Measurements from ENCODE around the gene PRKAR1B. TPM values are rescaled to one million over a fixed set of nuclear protein-coding genes. Genes with fewer than 3 reads are reported as not detected.

PRKAR1B gene
- polyA plus RNA-seq, 1 of the 3 experiments (the other 2 are of a cell fraction): 63.7 TPM

DNA sequence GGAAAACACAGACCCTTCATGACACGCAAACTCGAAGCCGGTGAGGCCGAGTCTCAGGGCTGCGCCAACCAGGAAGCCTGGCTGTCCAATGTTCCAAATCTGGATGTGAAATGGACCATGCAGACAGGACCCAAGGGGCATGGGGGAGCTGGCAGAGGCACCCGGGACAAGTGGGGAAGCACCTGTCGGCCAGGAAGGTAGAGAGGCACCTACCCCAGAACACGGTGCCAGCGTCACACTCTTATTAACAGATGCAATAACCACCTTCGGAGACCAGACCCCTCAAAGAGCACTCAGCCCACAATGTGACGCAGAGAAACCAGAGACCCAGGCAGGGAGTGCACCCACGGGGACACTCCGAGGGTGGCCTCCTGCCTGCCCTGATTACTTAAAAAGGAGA is 119.1 kb downstream of the PRKAR1B start:
- CTCF ChIA-PET: no interaction called here
- Histone ChIP-seq H3K27me3 (ENCODE audit: insufficient read depth) (no peaks in the 10 kb centered on the region), H3K9me3 (no peaks in the 10 kb centered on the region), H3K4me3 (ENCODE audit: low read depth in 2 of 2, low read length in 1 of 2) (no peak overlapping the region), H3K27ac (ENCODE audit: low read depth in 2 of 2, low read length in 1 of 2) (no peak overlapping the region), H2AFZ (ENCODE audit: low read depth) (no peak overlapping the region), H4K20me1 (ENCODE audit: insufficient read depth) (no peaks in the 10 kb centered on the region), H3K79me2 (ENCODE audit: insufficient read depth) (no peaks in the 10 kb centered on the region), H3K9me2 (no peaks in the 10 kb centered on the region), H3K4me1 (ENCODE audit: control insufficient read depth in 1 of 2, insufficient read depth in 2 of 2, low read depth in 1 of 2, low read length in 1 of 2) (peaks cover 0 to 19% of the 10 kb centered on the region in 2 experiments; a peak in 3 of 4 replicates), H3K9ac (no peak overlapping the region), H3K36me3 (replicated peaks in 1 of 2; ENCODE audit: control insufficient read depth in 1 of 2, insufficient read depth in 2 of 2, low read length in 1 of 2) (peaks cover 0 to 10% of the 10 kb centered on the region in 2 experiments), H3K4me2 (no peak overlapping the region), H3F3A (replicated peaks; ENCODE audit: insufficient read depth) (peaks cover 16% of the 10 kb centered on the region)
- no peak for DNase-seq
- TF ChIP-seq MEF2A (IDR thresholded peaks at IDR 0.05; ENCODE audit: borderline replicate concordance, low read depth) (no peak), EP300 (IDR thresholded peaks at IDR 0.05; ENCODE audit: borderline replicate concordance in 1 of 2, low read depth in 1 of 2, low read length in 1 of 2) (no peak), JUND (IDR thresholded peaks at IDR 0.05) (no peak), FOSL2 (IDR thresholded peaks at IDR 0.05; ENCODE audit: borderline replicate concordance, low read depth) (no peak), RFX5 (IDR thresholded peaks at IDR 0.05; ENCODE audit: low read length) (no peak), FOXM1 (IDR thresholded peaks at IDR 0.05; ENCODE audit: low read depth) (no peak), SIN3A (IDR thresholded peaks at IDR 0.05; ENCODE audit: borderline replicate concordance, low read depth, low read length) (no peak), TEAD4 (IDR thresholded peaks at IDR 0.05; ENCODE audit: borderline replicate concordance, insufficient read depth) (no peak), NRF1 (IDR thresholded peaks at IDR 0.05; ENCODE audit: low read depth, low read length) (no peak)
- TF ChIP-seq, protein P1, sequence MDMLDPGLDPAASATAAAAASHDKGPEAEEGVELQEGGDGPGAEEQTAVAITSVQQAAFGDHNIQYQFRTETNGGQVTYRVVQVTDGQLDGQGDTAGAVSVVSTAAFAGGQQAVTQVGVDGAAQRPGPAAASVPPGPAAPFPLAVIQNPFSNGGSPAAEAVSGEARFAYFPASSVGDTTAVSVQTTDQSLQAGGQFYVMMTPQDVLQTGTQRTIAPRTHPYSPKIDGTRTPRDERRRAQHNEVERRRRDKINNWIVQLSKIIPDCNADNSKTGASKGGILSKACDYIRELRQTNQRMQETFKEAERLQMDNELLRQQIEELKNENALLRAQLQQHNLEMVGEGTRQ (IDR thresholded peaks at IDR 0.05; ENCODE audit: borderline replicate concordance, low read depth, low read length): no peak
- TF ChIP-seq, protein P2, sequence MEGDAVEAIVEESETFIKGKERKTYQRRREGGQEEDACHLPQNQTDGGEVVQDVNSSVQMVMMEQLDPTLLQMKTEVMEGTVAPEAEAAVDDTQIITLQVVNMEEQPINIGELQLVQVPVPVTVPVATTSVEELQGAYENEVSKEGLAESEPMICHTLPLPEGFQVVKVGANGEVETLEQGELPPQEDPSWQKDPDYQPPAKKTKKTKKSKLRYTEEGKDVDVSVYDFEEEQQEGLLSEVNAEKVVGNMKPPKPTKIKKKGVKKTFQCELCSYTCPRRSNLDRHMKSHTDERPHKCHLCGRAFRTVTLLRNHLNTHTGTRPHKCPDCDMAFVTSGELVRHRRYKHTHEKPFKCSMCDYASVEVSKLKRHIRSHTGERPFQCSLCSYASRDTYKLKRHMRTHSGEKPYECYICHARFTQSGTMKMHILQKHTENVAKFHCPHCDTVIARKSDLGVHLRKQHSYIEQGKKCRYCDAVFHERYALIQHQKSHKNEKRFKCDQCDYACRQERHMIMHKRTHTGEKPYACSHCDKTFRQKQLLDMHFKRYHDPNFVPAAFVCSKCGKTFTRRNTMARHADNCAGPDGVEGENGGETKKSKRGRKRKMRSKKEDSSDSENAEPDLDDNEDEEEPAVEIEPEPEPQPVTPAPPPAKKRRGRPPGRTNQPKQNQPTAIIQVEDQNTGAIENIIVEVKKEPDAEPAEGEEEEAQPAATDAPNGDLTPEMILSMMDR (IDR thresholded peaks at IDR 0.05): no peak
- WGBS (ENCODE audit: low lambda C conversion rate): 94% methylated on average over 13 of the region's 13 CpGs
- POLR2A ChIA-PET: no interaction called here

DNA sequence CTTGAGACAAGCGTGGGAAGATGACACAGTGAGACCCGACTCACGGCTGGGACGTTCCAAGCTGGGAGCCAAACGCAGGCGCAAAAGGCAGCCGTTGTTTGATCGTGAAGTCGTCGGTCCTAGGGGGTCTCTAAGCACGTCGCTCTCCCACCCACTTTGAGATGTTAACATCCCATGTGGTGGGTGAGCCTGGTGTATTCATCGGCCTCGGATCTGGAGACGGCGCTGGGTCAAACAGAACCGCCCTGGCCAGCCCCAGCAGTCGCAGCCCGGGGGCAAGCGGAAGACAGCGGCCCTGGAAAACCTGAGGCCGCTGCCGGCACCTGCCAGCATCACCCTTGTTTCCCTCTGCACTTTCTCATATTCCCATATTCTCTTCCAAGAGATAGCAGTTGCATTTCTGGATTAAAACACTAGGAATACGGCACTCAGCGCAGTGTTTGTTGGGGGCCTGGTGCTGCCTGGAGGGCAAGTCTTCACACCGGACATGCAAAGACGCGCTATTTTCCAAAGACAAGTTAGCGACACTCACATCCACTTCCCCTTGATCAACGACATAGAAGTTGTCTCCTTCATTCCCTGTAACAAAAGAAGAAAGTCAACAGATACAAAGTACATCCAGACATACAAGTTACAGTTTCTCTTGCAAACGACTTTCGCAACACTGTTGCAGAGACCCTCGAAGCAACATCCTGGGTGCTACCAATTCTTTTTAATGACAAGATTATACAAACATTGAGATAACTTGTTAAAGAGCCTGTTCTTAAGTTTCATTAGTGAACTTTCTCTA is 121.2 kb downstream of the PRKAR1B start:
- H3K9me3 ChIP-seq: no peaks in the 10 kb centered on the region
- peaks cover 0 to 10% of the 10 kb centered on the region in 2 experiments for H3K36me3 ChIP-seq (replicated peaks in 1 of 2; ENCODE audit: control insufficient read depth in 1 of 2, insufficient read depth in 2 of 2, low read length in 1 of 2)
- no peaks in the 10 kb centered on the region for H3K79me2 ChIP-seq (ENCODE audit: insufficient read depth)
- no peak overlapping the region for H2AFZ ChIP-seq (ENCODE audit: low read depth)
- no peaks in the 10 kb centered on the region for H4K20me1 ChIP-seq (ENCODE audit: insufficient read depth)
- DNase-seq: no peak
- no peak overlapping the region for H3K4me2 ChIP-seq
- H3K9ac ChIP-seq: no peak overlapping the region
- no peaks in the 10 kb centered on the region for H3K27me3 ChIP-seq (ENCODE audit: insufficient read depth)
- 93% methylated on average over 33 of the region's 33 CpGs for WGBS (ENCODE audit: low lambda C conversion rate)
- ChIA-PET CTCF (no interaction called here), POLR2A (interaction anchor here (0.7 kb wide), 1 partner anchor 271 kb away, joined by 3 read pairs; no protein-coding TSS in a partner anchor)
- H3K4me1 ChIP-seq (ENCODE audit: control insufficient read depth in 1 of 2, insufficient read depth in 2 of 2, low read depth in 1 of 2, low read length in 1 of 2): peaks cover 0 to 23% of the 10 kb centered on the region in 2 experiments; a peak in 3 of 4 replicates
- peaks cover 16% of the 10 kb centered on the region for H3F3A ChIP-seq (replicated peaks; ENCODE audit: insufficient read depth)
- H3K27ac ChIP-seq (ENCODE audit: low read depth in 2 of 2, low read length in 1 of 2): no peak overlapping the region
- H3K4me3 ChIP-seq (ENCODE audit: low read depth in 2 of 2, low read length in 1 of 2): no peak overlapping the region
- no peaks in the 10 kb centered on the region for H3K9me2 ChIP-seq
- no peak for TF ChIP-seq MXI1 (IDR thresholded peaks at IDR 0.05; ENCODE audit: low read depth, low read length)
- no peak for TF ChIP-seq CHD2 (IDR thresholded peaks at IDR 0.05; ENCODE audit: low read length, partially characterized antibody)
- TF ChIP-seq RAD21 (IDR thresholded peaks at IDR 0.05; ENCODE audit: low read length): no peak
- TF ChIP-seq, protein P3, sequence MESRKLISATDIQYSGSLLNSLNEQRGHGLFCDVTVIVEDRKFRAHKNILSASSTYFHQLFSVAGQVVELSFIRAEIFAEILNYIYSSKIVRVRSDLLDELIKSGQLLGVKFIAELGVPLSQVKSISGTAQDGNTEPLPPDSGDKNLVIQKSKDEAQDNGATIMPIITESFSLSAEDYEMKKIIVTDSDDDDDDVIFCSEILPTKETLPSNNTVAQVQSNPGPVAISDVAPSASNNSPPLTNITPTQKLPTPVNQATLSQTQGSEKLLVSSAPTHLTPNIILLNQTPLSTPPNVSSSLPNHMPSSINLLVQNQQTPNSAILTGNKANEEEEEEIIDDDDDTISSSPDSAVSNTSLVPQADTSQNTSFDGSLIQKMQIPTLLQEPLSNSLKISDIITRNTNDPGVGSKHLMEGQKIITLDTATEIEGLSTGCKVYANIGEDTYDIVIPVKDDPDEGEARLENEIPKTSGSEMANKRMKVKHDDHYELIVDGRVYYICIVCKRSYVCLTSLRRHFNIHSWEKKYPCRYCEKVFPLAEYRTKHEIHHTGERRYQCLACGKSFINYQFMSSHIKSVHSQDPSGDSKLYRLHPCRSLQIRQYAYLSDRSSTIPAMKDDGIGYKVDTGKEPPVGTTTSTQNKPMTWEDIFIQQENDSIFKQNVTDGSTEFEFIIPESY (IDR thresholded peaks at IDR 0.05; ENCODE audit: borderline replicate concordance, low read depth): no peak
- no peak for TF ChIP-seq GABPA (IDR thresholded peaks at IDR 0.05; ENCODE audit: low read depth)
- TF ChIP-seq, protein P4, sequence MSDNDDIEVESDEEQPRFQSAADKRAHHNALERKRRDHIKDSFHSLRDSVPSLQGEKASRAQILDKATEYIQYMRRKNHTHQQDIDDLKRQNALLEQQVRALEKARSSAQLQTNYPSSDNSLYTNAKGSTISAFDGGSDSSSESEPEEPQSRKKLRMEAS (IDR thresholded peaks at IDR 0.05; ENCODE audit: low read depth): no peak
- no peak for TF ChIP-seq FOXM1 (IDR thresholded peaks at IDR 0.05; ENCODE audit: low read depth)
- TF ChIP-seq FOXJ3 (CRISPR knock-in tag; IDR thresholded peaks at IDR 0.05): no peak
- TF ChIP-seq, protein P2 (IDR thresholded peaks at IDR 0.05): no peak
- TF ChIP-seq NRF1 (IDR thresholded peaks at IDR 0.05; ENCODE audit: low read depth, low read length): no peak
- no peak for TF ChIP-seq MEF2A (IDR thresholded peaks at IDR 0.05; ENCODE audit: borderline replicate concordance, low read depth)
- no peak for TF ChIP-seq JUND (IDR thresholded peaks at IDR 0.05)
- no peak for TF ChIP-seq NFIC (IDR thresholded peaks at IDR 0.05; ENCODE audit: borderline replicate concordance)
